H1 (cell line): ENCODE measurements around the gene PSMB5. TPM values are rescaled to one million over a fixed set of nuclear protein-coding genes. Genes with fewer than 3 reads are reported as not detected.

Experiments used
- CTCF ChIA-PET: fragments of 300-600 bp; sonication (Branson Sonifier 250); formaldehyde crosslinking; loops from one replicate; lab custom pipeline; 2021; ENCODE audit not compliant: partially characterized antibody; lab: Charles Lee
- POLR2A ChIA-PET: fragments of 300-600 bp; sonication (Branson Sonifier 250); formaldehyde crosslinking; loops from one replicate; lab custom pipeline; 2021; ENCODE audit warnings: inconsistent platforms; ENCODE audit not compliant: partially characterized antibody; lab: Charles Lee
- DNase-seq, 2 experiments: peaks; one replicate each; pipeline versions ENCODE4 v3.0.0 to v3.0.0-alpha.2; 2010 to 2022; ENCODE audit warnings: low spot score in 2 of 2, low read depth in 1 of 2, mixed read lengths in 1 of 2
- FAIRE-seq: peaks from 2 replicates; lab custom pipeline; 2011; peaks lifted over from hg19 to GRCh38; lab: Jason Lieb, UNC
- H2AFZ ChIP-seq: 2 replicates; pipeline ENCODE4 v1.8.1; 2012; ENCODE audit warnings: low read length, inconsistent platforms
- H2AK5ac ChIP-seq: 2 replicates; pipeline ENCODE4 v1.6.1; 2013; ENCODE audit warnings: low read depth, low read length
- H2BK120ac ChIP-seq: replicated peaks from 2 replicates; pipeline ENCODE3; 2013; ENCODE audit warnings: low read depth, low read length, inconsistent platforms
- H2BK12ac ChIP-seq: 2 replicates; pipeline ENCODE4 v1.6.1; 2013; ENCODE audit warnings: low read depth, low read length
- H2BK15ac ChIP-seq: 2 replicates; pipeline ENCODE4 v1.6.1; 2013; ENCODE audit warnings: low read length
- H2BK20ac ChIP-seq: 2 replicates; pipeline ENCODE4 v1.6.1; 2013; ENCODE audit warnings: low read length
- H2BK5ac ChIP-seq: 2 replicates; pipeline ENCODE4 v1.6.1; 2013; ENCODE audit warnings: low read depth, low read length
- H3K14ac ChIP-seq: 2 replicates; pipeline ENCODE4 v1.6.1; 2013; ENCODE audit warnings: inconsistent platforms; ENCODE audit not compliant: insufficient read length
- H3K18ac ChIP-seq: 2 replicates; pipeline ENCODE4 v1.6.1; 2013; ENCODE audit warnings: low read length; ENCODE audit errors: extremely low read depth
- H3K23ac ChIP-seq: 2 replicates; pipeline ENCODE4 v1.6.1; 2013; ENCODE audit warnings: inconsistent platforms; ENCODE audit not compliant: insufficient read length
- H3K23me2 ChIP-seq: 2 replicates; pipeline ENCODE4 v1.6.1; 2013; ENCODE audit warnings: low read depth, low read length
- H3K27ac ChIP-seq: 2 replicates; pipeline ENCODE4 v1.6.1; 2011; ENCODE audit warnings: low read depth, low read length, inconsistent platforms
- H3K27me3 ChIP-seq, 4 experiments: replicated peaks in 1 of 4; 1 replicate in 1 of 4; 2 replicates in 3 of 4; pipeline versions ENCODE4 v1.6.1 to v1.8.1; 2011 to 2013; ENCODE audit warnings: low read length in 3 of 4, mild to moderate bottlenecking in 3 of 4, inconsistent platforms in 2 of 4, mixed read lengths in 2 of 4, moderate library complexity in 1 of 4; ENCODE audit not compliant: control insufficient read depth in 3 of 4, insufficient read depth in 3 of 4; ENCODE audit errors: extremely low read depth in 1 of 4
- H3K36me3 ChIP-seq, 4 experiments: 2 replicates each; pipeline versions ENCODE4 v1.6.1 to v1.8.1; 2011 to 2013; ENCODE audit warnings: mild to moderate bottlenecking in 4 of 4, low read length in 3 of 4, moderate library complexity in 2 of 4, control low read depth in 1 of 4, inconsistent platforms in 1 of 4; ENCODE audit not compliant: insufficient read depth in 4 of 4, control insufficient read depth in 2 of 4
- H3K4ac ChIP-seq: replicated peaks from 2 replicates; pipeline ENCODE3; 2013; ENCODE audit warnings: low read length, low read depth, mixed read lengths, inconsistent platforms; ENCODE audit not compliant: insufficient read length
- H3K4me1 ChIP-seq, 4 experiments: replicated peaks in 1 of 4; 1 replicate in 1 of 4; 2 replicates in 3 of 4; pipeline versions ENCODE4 v1.6.1 to v1.8.1; 2011 to 2013; ENCODE audit warnings: low read length in 3 of 4, inconsistent platforms in 2 of 4, mixed read lengths in 1 of 4; ENCODE audit not compliant: insufficient read depth in 4 of 4, control insufficient read depth in 3 of 4
- H3K4me2 ChIP-seq, 2 experiments: 2 replicates each; pipeline versions ENCODE4 v1.6.1 to v1.8.1; 2011 to 2013; ENCODE audit warnings: low read depth in 2 of 2, low read length in 2 of 2, control low read depth in 1 of 2, inconsistent platforms in 1 of 2, mild to moderate bottlenecking in 1 of 2; ENCODE audit not compliant: insufficient read depth in 1 of 2
- H3K4me3 ChIP-seq, 4 experiments: fragments of 200-600, 300-600 bp in 1 of 4; sonication (generic), shearing (Covaris generic), sonication (Bioruptor Twin) in 1 of 4; 2 replicates each; pipeline versions ENCODE4 v1.5.1 to v1.8.1; 2011 to 2016; ENCODE audit warnings: low read length in 4 of 4, low read depth in 3 of 4, control low read depth in 2 of 4, inconsistent platforms in 2 of 4, mild to moderate bottlenecking in 2 of 4, mixed read lengths in 1 of 4, moderate library complexity in 1 of 4; ENCODE audit not compliant: insufficient read depth in 2 of 4; ENCODE audit errors: extremely low read depth in 1 of 4
- H3K56ac ChIP-seq: replicated peaks from 2 replicates; pipeline ENCODE3; 2013; ENCODE audit warnings: low read depth, mild to moderate bottlenecking, mixed read lengths, low read length, inconsistent platforms; ENCODE audit not compliant: insufficient read length
- H3K79me1 ChIP-seq: 2 replicates; pipeline ENCODE4 v1.6.1; 2013; ENCODE audit warnings: low read depth, low read length, control low read depth
- H3K79me2 ChIP-seq, 2 experiments: 2 replicates each; pipeline versions ENCODE4 v1.6.1 to v1.8.1; 2012 to 2013; ENCODE audit warnings: low read length in 2 of 2, mild to moderate bottlenecking in 2 of 2, inconsistent platforms in 1 of 2; ENCODE audit not compliant: insufficient read depth in 2 of 2, control insufficient read depth in 1 of 2
- H3K9ac ChIP-seq, 4 experiments: replicated peaks in 1 of 4; 1 replicate in 1 of 4; 2 replicates in 3 of 4; pipeline versions ENCODE4 v1.6.1 to v1.8.1; 2011 to 2013; ENCODE audit warnings: low read depth in 3 of 4, low read length in 3 of 4, control low read depth in 2 of 4, mild to moderate bottlenecking in 2 of 4, moderate library complexity in 2 of 4, inconsistent platforms in 1 of 4; ENCODE audit errors: extremely low read depth in 1 of 4
- H3K9me3 ChIP-seq, 2 experiments: 2 replicates each; pipeline versions ENCODE4 v1.6.1 to v1.8.1; 2012 to 2013; ENCODE audit warnings: mild to moderate bottlenecking in 2 of 2, moderate library complexity in 2 of 2, control low read depth in 1 of 2, inconsistent platforms in 1 of 2, low read depth in 1 of 2, low read length in 1 of 2, mixed read lengths in 1 of 2; ENCODE audit not compliant: insufficient read depth in 2 of 2
- H4K20me1 ChIP-seq, 2 experiments: replicated peaks in 1 of 2; 2 replicates each; pipeline versions ENCODE3 to v1.8.1; 2011 to 2013; ENCODE audit warnings: inconsistent platforms in 2 of 2, low read length in 2 of 2, mild to moderate bottlenecking in 1 of 2; ENCODE audit not compliant: insufficient read depth in 2 of 2, control insufficient read depth in 1 of 2
- H4K5ac ChIP-seq: 2 replicates; pipeline ENCODE4 v1.6.1; 2013; ENCODE audit warnings: low read length, low read depth, mixed read lengths, inconsistent platforms; ENCODE audit not compliant: insufficient read length
- H4K8ac ChIP-seq: 2 replicates; pipeline ENCODE4 v1.8.0; 2013; ENCODE audit warnings: mild to moderate bottlenecking, moderate library complexity, low read length, inconsistent platforms; ENCODE audit not compliant: insufficient read depth; ENCODE audit errors: extremely low read depth
- H4K91ac ChIP-seq: replicated peaks from 2 replicates; pipeline ENCODE3; 2013; ENCODE audit warnings: low read length, mixed read lengths, inconsistent platforms; ENCODE audit not compliant: insufficient read length
- CBX5 ChIP-seq: fragments of 300-800, 300-1000 bp; sonication (generic); IDR thresholded peaks from 2 replicates; pipeline ENCODE4 v1.7.1; 2016; ENCODE audit warnings: antibody characterized with exemption, low read length, low read depth
- CEBPB ChIP-seq: IDR thresholded peaks from 2 replicates; pipeline ENCODE4 v1.6.1; 2012; ENCODE audit warnings: low read depth, low read length
- KDM1A ChIP-seq: fragments of 200-600, 300-600 bp; sonication (generic); IDR thresholded peaks from 2 replicates; pipeline ENCODE4 v1.7.1; 2016; ENCODE audit warnings: mild to moderate bottlenecking, low read length, borderline replicate concordance
- POLR2A ChIP-seq, 2 experiments: IDR thresholded peaks; 1 replicate in 1 of 2; 2 replicates in 1 of 2; pipeline ENCODE4 v1.6.1; 2011; ENCODE audit warnings: low read depth in 2 of 2, low read length in 2 of 2, mild to moderate bottlenecking in 2 of 2; ENCODE audit errors: control extremely low read depth in 1 of 2
- POU5F1 ChIP-seq: IDR thresholded peaks from 2 replicates; pipeline ENCODE4 v1.6.1; 2011; ENCODE audit warnings: low read depth, mild to moderate bottlenecking, low read length, moderate library complexity
- RNF2 ChIP-seq: fragments of 200-900, 300-1000 bp; sonication (generic); IDR thresholded peaks from 2 replicates; pipeline ENCODE4 v1.7.1; 2016; ENCODE audit warnings: borderline replicate concordance, low read depth, mild to moderate bottlenecking, antibody characterized with exemption, low read length; ENCODE audit not compliant: poor library complexity, severe bottlenecking; ENCODE audit errors: missing control alignments
- SP2 ChIP-seq: IDR thresholded peaks from 2 replicates; pipeline ENCODE4 v1.6.1; 2012; ENCODE audit warnings: mild to moderate bottlenecking, low read length, inconsistent platforms
- SUZ12 ChIP-seq: fragments of 200-600 bp; sonication (generic); IDR thresholded peaks from 2 replicates; pipeline ENCODE4 v1.6.1; 2012; ENCODE audit warnings: mild to moderate bottlenecking, inconsistent platforms, low read length, moderate library complexity, mixed read lengths
- TBP ChIP-seq: IDR thresholded peaks from 2 replicates; pipeline ENCODE4 v1.6.1; 2011; ENCODE audit warnings: low read depth, low read length, improper control_type of control experiment
- WGBS, 2 experiments: shearing (Covaris generic) in 1 of 2; methylation state at CpG; one replicate each; pipeline versions ENCODE4 v1.1.6 to v1.1.7; 2013 to 2015; ENCODE audit warnings: low lambda C conversion rate in 2 of 2, mixed read lengths in 2 of 2, inconsistent platforms in 1 of 2, low coverage in 1 of 2, missing lambda C conversion rate in 1 of 2; ENCODE audit not compliant: insufficient replicate concordance in 2 of 2, insufficient coverage in 1 of 2, insufficient read length in 1 of 2; ENCODE audit errors: extremely low coverage in 1 of 2, missing lambda C conversion rate in 1 of 2; 5-methylcytosine and 5-hydroxymethylcytosine counted together
- polyA plus RNA-seq, 7 experiments: library from polyadenylated mRNA; depleted of rRNA in 3 of 7; stranded (reverse) in 5 of 7; unstranded in 2 of 7; fragments of >200 nt in 5 of 7; fragments of 200-250 nt in 2 of 7; gene quantifications; 1 replicate in 5 of 7; 2 replicates in 1 of 7; 4 replicates in 1 of 7; pipeline versions ENCODE4 v1.2.1 to v1.2.3, GENCODE V29; 2011 to 2013; ENCODE audit warnings: missing spikeins in 2 of 7, mixed read lengths in 2 of 7
- total RNA-seq: library from RNA; stranded (reverse); fragmentation: NEBNext Ultra II Directional; extraction: Animal tissue kit (Norgen Biotek cat#: 25700); gene quantifications from 2 replicates; pipeline ENCODE4 v1.2.1, GENCODE V29; 2021

PSMB5 gene
- total and polyA plus RNA-seq, 2 of the 8 experiments (the other 6 are each of a cell fraction or from before 2014, with no cell fraction given) = 254 to 510 TPM

DNA sequence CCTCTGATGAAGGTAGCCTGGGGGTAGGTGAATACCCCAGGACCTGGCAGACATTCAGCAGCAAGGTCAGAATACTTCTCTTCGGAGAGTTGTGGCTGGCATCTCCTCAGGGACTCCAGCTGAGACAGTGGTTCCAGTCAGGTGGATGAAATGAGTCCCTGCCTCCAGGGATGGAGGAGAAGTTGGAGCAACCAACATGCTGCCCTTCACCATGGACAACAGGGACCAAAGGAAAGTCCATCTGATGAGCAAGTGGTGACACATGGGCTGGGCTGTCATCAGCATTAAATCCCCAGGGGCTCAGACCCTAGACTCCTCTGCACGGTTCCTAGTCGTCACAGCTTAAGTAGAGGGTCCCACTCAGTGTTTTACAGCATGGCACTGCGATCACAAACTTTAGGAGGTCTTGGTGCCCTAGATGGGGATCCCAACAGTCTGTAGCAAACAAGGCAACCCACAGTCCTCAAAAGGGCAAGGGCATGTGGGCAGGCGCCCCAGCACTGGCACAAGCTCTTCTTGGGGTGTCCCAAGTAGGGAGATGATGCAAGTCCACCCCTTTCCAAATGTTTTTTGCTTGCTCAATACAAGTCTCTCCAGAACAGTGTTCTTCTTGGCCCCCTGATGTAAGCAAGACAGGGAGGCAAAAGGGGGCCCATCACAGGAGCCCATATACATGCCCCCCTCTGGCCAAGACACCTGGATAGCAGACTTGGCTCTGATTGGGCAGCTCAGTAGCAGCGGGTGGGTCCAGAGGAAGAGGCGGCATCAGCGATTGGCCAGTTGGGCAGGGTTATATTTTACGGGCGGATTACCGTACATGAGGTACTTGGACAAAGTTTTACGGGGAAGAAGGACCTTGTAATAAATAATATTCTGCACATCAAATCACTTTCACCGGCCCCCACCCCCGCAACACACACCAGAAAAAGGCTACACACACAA, 33.4 kb upstream of the PSMB5 start:
- no peaks in the 10 kb centered on the region for H3K9me3 ChIP-seq
- H3K79me2 ChIP-seq = peaks cover 23 to 49% of the 10 kb centered on the region in 2 experiments
- no peak overlapping the region; the same call in 1 of the 2 replicates for H4K8ac ChIP-seq
- H3K36me3 ChIP-seq = peaks cover 42 to 68% (median 54%) of the 10 kb centered on the region in 4 experiments
- H3K23me2 ChIP-seq = peaks cover 14% of the 10 kb centered on the region
- H3K9ac ChIP-seq = no peak overlapping the region
- H3K23ac ChIP-seq = no peak overlapping the region
- no peak overlapping the region for H2AFZ ChIP-seq
- no peak overlapping the region for H2BK15ac ChIP-seq
- peak overlapping the region in 1 of 4 experiments; percentile 18; a peak in 2 of 8 replicates for H3K4me3 ChIP-seq
- 84% methylated on average over 14 of the region's 14 CpGs; no CpG with 5 or more reads in 1 of the 2 experiments for WGBS, 2 experiments
- no peak overlapping the region for H2BK120ac ChIP-seq
- no peak for DNase-seq
- H2BK5ac ChIP-seq = 0 out of 2 replicates have a peak overlapping the region, but pooled peaks have one; percentile 3
- peaks cover 21 to 24% of the 10 kb centered on the region in 2 experiments for H4K20me1 ChIP-seq
- no peak overlapping the region for H4K5ac ChIP-seq
- no peak overlapping the region for H3K56ac ChIP-seq
- H3K4ac ChIP-seq = no peak overlapping the region
- no peak overlapping the region for H3K14ac ChIP-seq
- H4K91ac ChIP-seq = no peak overlapping the region
- H3K4me1 ChIP-seq = peaks cover 5 to 27% (median 15%) of the 10 kb centered on the region in 4 experiments; a peak in 6 of 7 replicates
- POLR2A ChIA-PET = interaction anchor here (0.8 to 3.3 kb wide), 22 partner anchors 9 to 245 kb away, joined by 3 to 33 read pairs (median 4); partner anchors contain the start of genes ACIN1, C14orf119, HAUS4 and PRMT5
- H3K4me2 ChIP-seq = peak overlapping the region in 1 of 2 experiments; percentile 43; a peak in 1 of 4 replicates
- no peak for TF ChIP-seq KDM1A
- no peak for TF ChIP-seq CEBPB
- no peak for TF ChIP-seq POLR2A (IDR thresholded peaks at IDR 0.05; ENCODE audit: control extremely low read depth in 1 of 2, low read depth in 2 of 2, low read length in 2 of 2)
- no peak for TF ChIP-seq RNF2
- no peak for TF ChIP-seq SP2
- no peak for TF ChIP-seq SUZ12
- TF ChIP-seq POU5F1 = no peak
- TF ChIP-seq TBP = no peak
- no peak for TF ChIP-seq CBX5
- no peaks in the 10 kb centered on the region for H3K27me3 ChIP-seq
- FAIRE-seq = no peak
- H2AK5ac ChIP-seq = no peak overlapping the region
- H3K27ac ChIP-seq = 0 out of 2 replicates have a peak overlapping the region, but pooled peaks have one; percentile 24
- H3K18ac ChIP-seq = no peak overlapping the region
- CTCF ChIA-PET = interaction anchor here (0.6 to 2.9 kb wide), 69 partner anchors 9 to 1058 kb away, joined by 3 to 55 read pairs (median 4); partner anchors contain the start of genes ACIN1, AJUBA, C14orf119 and CDH24
- H3K79me1 ChIP-seq = peaks cover 7% of the 10 kb centered on the region
- no peak overlapping the region for H2BK12ac ChIP-seq
- no peak overlapping the region for H2BK20ac ChIP-seq
